Measurements from ENCODE around the gene SLC40A1. TPM values are rescaled to one million over a fixed set of nuclear protein-coding genes. Genes with fewer than 3 reads are reported as not detected.

The SLC40A1 gene
- total and polyA plus RNA-seq, 2 donors (not counting 1 experiment from before 2014, with no cell fraction given), result 17.2 to 97.4 TPM

- no peak overlapping the region for H3K4me2 ChIP-seq (ENCODE audit: extremely low read depth, insufficient read depth, low read length)
- H3K4me1 ChIP-seq (ENCODE audit: control insufficient read depth, extremely low read depth, insufficient read depth, low read length), result no peaks in the 10 kb centered on the region
- H3K9me3 ChIP-seq (ENCODE audit: control insufficient read depth, insufficient read depth, low read depth, low read length), result no peaks in the 10 kb centered on the region
- H3K79me2 ChIP-seq (ENCODE audit: control insufficient read depth, insufficient read depth, low read length), result no peaks in the 10 kb centered on the region
- no peak overlapping the region for H2AFZ ChIP-seq (ENCODE audit: low read length)
- H3K36me3 ChIP-seq (ENCODE audit: control insufficient read depth, insufficient read depth, low read length), result no peaks in the 10 kb centered on the region
- H3K27me3 ChIP-seq (ENCODE audit: control insufficient read depth, insufficient read depth, low read length), result no peaks in the 10 kb centered on the region
- H3K4me3 ChIP-seq (replicated peaks in 1 of 4; ENCODE audit: control extremely low read depth in 1 of 4, insufficient read depth in 1 of 4, low read depth in 3 of 4, low read length in 4 of 4), result no peak overlapping the region
- H3K9ac ChIP-seq (ENCODE audit: insufficient read depth, low read length), result no peak overlapping the region
- H3K27ac ChIP-seq (ENCODE audit: insufficient read depth, low read length), result no peak overlapping the region
- TF ChIP-seq EZH2 (IDR thresholded peaks at IDR 0.05; ENCODE audit: low read length, missing control alignments), result no peak
- no peak for TF ChIP-seq CTCF (conservative IDR thresholded peaks at IDR 0.05 in 1 of 2, IDR thresholded peaks at IDR 0.05 in 1 of 2; ENCODE audit: low read depth in 1 of 2, low read length in 2 of 2)
- DNase-seq (ENCODE audit: low read depth in 2 of 2), result no peak
- no peaks in the 10 kb centered on the region for H4K20me1 ChIP-seq (ENCODE audit: control insufficient read depth, extremely low read depth, insufficient read depth, low read length)
Measured at GRCh38 chr2:189587780-189588179, 7.2 kb upstream of the SLC40A1 start.

GRCh38 chr2:189585226-189585756 lies 4.7 kb upstream of the SLC40A1 start:
- Histone ChIP-seq H3K79me2 (ENCODE audit: control insufficient read depth, insufficient read depth, low read length) (no peaks in the 10 kb centered on the region), H3K36me3 (ENCODE audit: control insufficient read depth, insufficient read depth, low read length) (no peaks in the 10 kb centered on the region), H3K4me2 (ENCODE audit: extremely low read depth, insufficient read depth, low read length) (no peak overlapping the region), H3K27ac (ENCODE audit: insufficient read depth, low read length) (no peak overlapping the region), H3K4me3 (replicated peaks in 1 of 4; ENCODE audit: control extremely low read depth in 1 of 4, insufficient read depth in 1 of 4, low read depth in 3 of 4, low read length in 4 of 4) (no peak overlapping the region), H3K9me3 (ENCODE audit: control insufficient read depth, insufficient read depth, low read depth, low read length) (no peaks in the 10 kb centered on the region), H3K4me1 (ENCODE audit: control insufficient read depth, extremely low read depth, insufficient read depth, low read length) (peaks cover 2% of the 10 kb centered on the region), H3K27me3 (ENCODE audit: control insufficient read depth, insufficient read depth, low read length) (peaks cover 3% of the 10 kb centered on the region), H4K20me1 (ENCODE audit: control insufficient read depth, extremely low read depth, insufficient read depth, low read length) (no peaks in the 10 kb centered on the region), H3K9ac (ENCODE audit: insufficient read depth, low read length) (no peak overlapping the region), H2AFZ (ENCODE audit: low read length) (no peak overlapping the region)
- TF ChIP-seq EZH2 (IDR thresholded peaks at IDR 0.05; ENCODE audit: low read length, missing control alignments) (no peak), CTCF (conservative IDR thresholded peaks at IDR 0.05 in 1 of 2, IDR thresholded peaks at IDR 0.05 in 1 of 2; ENCODE audit: low read depth in 1 of 2, low read length in 2 of 2) (no peak)
- DNase-seq (ENCODE audit: low read depth in 2 of 2), result no peak

- Histone ChIP-seq H3K4me2 (ENCODE audit: extremely low read depth, insufficient read depth, low read length) (no peak overlapping the region), H4K20me1 (ENCODE audit: control insufficient read depth, extremely low read depth, insufficient read depth, low read length) (no peaks in the 10 kb centered on the region), H3K36me3 (ENCODE audit: control insufficient read depth, insufficient read depth, low read length) (no peaks in the 10 kb centered on the region), H3K79me2 (ENCODE audit: control insufficient read depth, insufficient read depth, low read length) (no peaks in the 10 kb centered on the region), H3K27me3 (ENCODE audit: control insufficient read depth, insufficient read depth, low read length) (peaks cover 3% of the 10 kb centered on the region), H3K27ac (ENCODE audit: insufficient read depth, low read length) (no peak overlapping the region), H3K4me3 (replicated peaks in 1 of 4; ENCODE audit: control extremely low read depth in 1 of 4, insufficient read depth in 1 of 4, low read depth in 3 of 4, low read length in 4 of 4) (no peak overlapping the region), H3K9me3 (ENCODE audit: control insufficient read depth, insufficient read depth, low read depth, low read length) (no peaks in the 10 kb centered on the region), H3K9ac (ENCODE audit: insufficient read depth, low read length) (no peak overlapping the region), H2AFZ (ENCODE audit: low read length) (peak overlapping the region; percentile 6), H3K4me1 (ENCODE audit: control insufficient read depth, extremely low read depth, insufficient read depth, low read length) (peaks cover 4% of the 10 kb centered on the region)
- TF ChIP-seq EZH2 (IDR thresholded peaks at IDR 0.05; ENCODE audit: low read length, missing control alignments) (no peak), CTCF (conservative IDR thresholded peaks at IDR 0.05 in 1 of 2, IDR thresholded peaks at IDR 0.05 in 1 of 2; ENCODE audit: low read depth in 1 of 2, low read length in 2 of 2) (no peak)
- DNase-seq (ENCODE audit: low read depth in 2 of 2), result no peak
Measured at GRCh38 chr2:189584686-189585085, 4.1 kb upstream of the SLC40A1 start.
